ENCODE data around the gene PGP. TPM values are rescaled to one million over a fixed set of nuclear protein-coding genes. Genes with fewer than 3 reads are reported as not detected.

PGP gene
- total and polyA plus RNA-seq, 2 of the 4 experiments (the other 2 are of a cell fraction), result 4.1 to 9.4 TPM

DNA sequence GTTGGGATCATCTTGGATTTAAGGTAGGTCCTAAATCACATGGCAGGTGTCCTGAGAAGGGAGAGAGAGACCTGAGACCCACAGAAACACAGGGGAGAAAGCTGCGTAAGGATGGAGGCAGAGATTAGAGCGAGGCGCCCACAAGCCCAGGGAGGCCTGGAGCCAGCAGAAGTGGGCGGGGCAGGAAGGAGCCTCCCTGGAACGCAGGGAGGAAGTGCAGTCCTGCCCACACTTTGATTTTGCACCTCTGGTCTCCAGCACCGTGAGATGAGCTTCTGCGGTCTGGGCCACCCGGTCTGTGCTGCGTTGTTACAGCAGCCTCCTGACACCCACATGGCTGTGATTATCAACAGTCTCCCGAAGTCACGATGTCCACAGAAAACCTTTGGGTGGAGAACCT, 28.0 kb upstream of the PGP start:
- no peak overlapping the region for H4K8ac ChIP-seq (ENCODE audit: low read depth in 2 of 2, low read length in 2 of 2)
- H3K4me1 ChIP-seq (ENCODE audit: control insufficient read depth, insufficient read depth, low read length), result no peaks in the 10 kb centered on the region
- H3K9me3 ChIP-seq (ENCODE audit: control insufficient read depth, insufficient read depth, low read length), result no peaks in the 10 kb centered on the region
- H3K23ac ChIP-seq (ENCODE audit: low read depth, low read length), result no peak overlapping the region
- ATAC-seq (ENCODE audit: low read depth) (no peak), DNase-seq (no peak)
- H3K9ac ChIP-seq (ENCODE audit: low read depth, low read length), result no peak overlapping the region
- no peak overlapping the region for H2AK9ac ChIP-seq (replicated peaks; ENCODE audit: low read depth, low read length, poor library complexity)
- peaks cover under 1% of the 10 kb centered on the region; the same call in 1 of the 2 replicates for H3K27me3 ChIP-seq (ENCODE audit: control insufficient read depth, insufficient read depth, low read length)
- no peak overlapping the region for H2BK15ac ChIP-seq (ENCODE audit: low read depth, low read length)
- in situ Hi-C loops (cut with MboI; ENCODE audit: low sequenced_read_pairs), result no loop called here
- no peak overlapping the region for H3K27ac ChIP-seq (ENCODE audit: insufficient read depth, low read length)
- intact Hi-C loops (cut with micrococcal nuclease), result no loop called here
- no peak overlapping the region for H3K4ac ChIP-seq (ENCODE audit: low read depth, low read length)
- H4K20me1 ChIP-seq (ENCODE audit: insufficient read depth, low read length), result no peaks in the 10 kb centered on the region; the same call in none of the 2 replicates
- dilution Hi-C loops (cut with HindIII; ENCODE audit: low sequenced_read_pairs, unreplicated experiment), result no loop called here
- WGBS, 2 experiments (ENCODE audit: extremely low coverage in 2 of 2, insufficient read length in 1 of 2), result 89% methylated on average over 6 of the region's 11 CpGs; no CpG with 5 or more reads in 1 of the 2 experiments
- CTCF ChIA-PET, result no interaction called here
- no peak overlapping the region for H2BK20ac ChIP-seq (ENCODE audit: low read depth, low read length)
- no peak overlapping the region for H3K18ac ChIP-seq (ENCODE audit: low read depth, low read length)
- H2BK5ac ChIP-seq (ENCODE audit: low read depth, low read length, poor library complexity, severe bottlenecking), result no peak overlapping the region
- TF ChIP-seq BHLHE40 (IDR thresholded peaks at IDR 0.05; ENCODE audit: low read depth, low read length), result no peak
- TF ChIP-seq, protein P1, sequence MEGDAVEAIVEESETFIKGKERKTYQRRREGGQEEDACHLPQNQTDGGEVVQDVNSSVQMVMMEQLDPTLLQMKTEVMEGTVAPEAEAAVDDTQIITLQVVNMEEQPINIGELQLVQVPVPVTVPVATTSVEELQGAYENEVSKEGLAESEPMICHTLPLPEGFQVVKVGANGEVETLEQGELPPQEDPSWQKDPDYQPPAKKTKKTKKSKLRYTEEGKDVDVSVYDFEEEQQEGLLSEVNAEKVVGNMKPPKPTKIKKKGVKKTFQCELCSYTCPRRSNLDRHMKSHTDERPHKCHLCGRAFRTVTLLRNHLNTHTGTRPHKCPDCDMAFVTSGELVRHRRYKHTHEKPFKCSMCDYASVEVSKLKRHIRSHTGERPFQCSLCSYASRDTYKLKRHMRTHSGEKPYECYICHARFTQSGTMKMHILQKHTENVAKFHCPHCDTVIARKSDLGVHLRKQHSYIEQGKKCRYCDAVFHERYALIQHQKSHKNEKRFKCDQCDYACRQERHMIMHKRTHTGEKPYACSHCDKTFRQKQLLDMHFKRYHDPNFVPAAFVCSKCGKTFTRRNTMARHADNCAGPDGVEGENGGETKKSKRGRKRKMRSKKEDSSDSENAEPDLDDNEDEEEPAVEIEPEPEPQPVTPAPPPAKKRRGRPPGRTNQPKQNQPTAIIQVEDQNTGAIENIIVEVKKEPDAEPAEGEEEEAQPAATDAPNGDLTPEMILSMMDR (conservative IDR thresholded peaks at IDR 0.05; ENCODE audit: low read depth, low read length), result no peak
- no peak for TF ChIP-seq MAZ (IDR thresholded peaks at IDR 0.05; ENCODE audit: borderline replicate concordance, low read depth, low read length)
- TF ChIP-seq MXI1 (IDR thresholded peaks at IDR 0.05; ENCODE audit: borderline replicate concordance, low read depth, low read length), result no peak
- TF ChIP-seq RAD21 (IDR thresholded peaks at IDR 0.05; ENCODE audit: low read length), result no peak
- no peak for TF ChIP-seq FOS (IDR thresholded peaks at IDR 0.05; ENCODE audit: low read depth, low read length)
- TF ChIP-seq NFE2L2 (IDR thresholded peaks at IDR 0.05; ENCODE audit: low read depth, low read length), result no peak
- no peak for TF ChIP-seq RCOR1 (IDR thresholded peaks at IDR 0.05; ENCODE audit: insufficient replicate concordance, low read length)
- TF ChIP-seq MAFK (IDR thresholded peaks at IDR 0.05; ENCODE audit: low read depth, low read length), result no peak
- TF ChIP-seq CEBPB (IDR thresholded peaks at IDR 0.05; ENCODE audit: low read depth, low read length), result no peak
- no peak for TF ChIP-seq CHD1 (IDR thresholded peaks at IDR 0.05; ENCODE audit: low read depth, low read length)
- TF ChIP-seq, protein P2, sequence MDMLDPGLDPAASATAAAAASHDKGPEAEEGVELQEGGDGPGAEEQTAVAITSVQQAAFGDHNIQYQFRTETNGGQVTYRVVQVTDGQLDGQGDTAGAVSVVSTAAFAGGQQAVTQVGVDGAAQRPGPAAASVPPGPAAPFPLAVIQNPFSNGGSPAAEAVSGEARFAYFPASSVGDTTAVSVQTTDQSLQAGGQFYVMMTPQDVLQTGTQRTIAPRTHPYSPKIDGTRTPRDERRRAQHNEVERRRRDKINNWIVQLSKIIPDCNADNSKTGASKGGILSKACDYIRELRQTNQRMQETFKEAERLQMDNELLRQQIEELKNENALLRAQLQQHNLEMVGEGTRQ (IDR thresholded peaks at IDR 0.05; ENCODE audit: low read depth, low read length), result no peak
- TF ChIP-seq POLR2A (IDR thresholded peaks at IDR 0.05; ENCODE audit: low read depth, low read length), result no peak
- no peak for TF ChIP-seq RFX5 (IDR thresholded peaks at IDR 0.05; ENCODE audit: low read depth, low read length)
- TF ChIP-seq, protein P3, sequence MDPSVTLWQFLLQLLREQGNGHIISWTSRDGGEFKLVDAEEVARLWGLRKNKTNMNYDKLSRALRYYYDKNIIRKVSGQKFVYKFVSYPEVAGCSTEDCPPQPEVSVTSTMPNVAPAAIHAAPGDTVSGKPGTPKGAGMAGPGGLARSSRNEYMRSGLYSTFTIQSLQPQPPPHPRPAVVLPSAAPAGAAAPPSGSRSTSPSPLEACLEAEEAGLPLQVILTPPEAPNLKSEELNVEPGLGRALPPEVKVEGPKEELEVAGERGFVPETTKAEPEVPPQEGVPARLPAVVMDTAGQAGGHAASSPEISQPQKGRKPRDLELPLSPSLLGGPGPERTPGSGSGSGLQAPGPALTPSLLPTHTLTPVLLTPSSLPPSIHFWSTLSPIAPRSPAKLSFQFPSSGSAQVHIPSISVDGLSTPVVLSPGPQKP (IDR thresholded peaks at IDR 0.05; ENCODE audit: borderline replicate concordance, low read depth, low read length), result no peak
- TF ChIP-seq SMC3 (IDR thresholded peaks at IDR 0.05; ENCODE audit: low read depth, low read length), result no peak
- H3K9me1 ChIP-seq (ENCODE audit: insufficient read depth, low read length), result no peaks in the 10 kb centered on the region
- H2BK120ac ChIP-seq (ENCODE audit: low read depth, low read length), result no peak overlapping the region
- H3K79me1 ChIP-seq (ENCODE audit: low read depth in 1 of 2, low read length in 2 of 2), result peaks cover 10 to 23% of the 10 kb centered on the region in 2 experiments
- BruUV-seq (replicated peaks), result no TSS peak
- H2AK5ac ChIP-seq (ENCODE audit: low read depth, low read length), result no peak overlapping the region
- peaks cover 50% of the 10 kb centered on the region for H3K36me3 ChIP-seq (ENCODE audit: control insufficient read depth, insufficient read depth, low read length)
- H3K4me2 ChIP-seq (ENCODE audit: low read depth, low read length), result no peak overlapping the region
- no peak overlapping the region for H3K14ac ChIP-seq (replicated peaks; ENCODE audit: low read depth, low read length)
- H2AFZ ChIP-seq (replicated peaks; ENCODE audit: low read length, poor library complexity), result no peak overlapping the region
- no peak overlapping the region for H3K4me3 ChIP-seq (ENCODE audit: insufficient read depth, low read depth, low read length)
- POLR2A ChIA-PET (ENCODE audit: unreplicated experiment), result no interaction called here
- H3K56ac ChIP-seq (ENCODE audit: extremely low read depth, insufficient read depth, low read length), result no peak overlapping the region
- no peak overlapping the region for H4K5ac ChIP-seq (ENCODE audit: low read depth, low read length)
- H4K91ac ChIP-seq (ENCODE audit: insufficient read depth, low read depth, low read length), result no peak overlapping the region
